AG04450 (cell line): ENCODE measurements around the gene NSMCE3. TPM values are rescaled to one million over a fixed set of nuclear protein-coding genes. Genes with fewer than 3 reads are reported as not detected.

ENCODE experiments used
- CTCF ChIA-PET: fragments of 300-600, 350-600 bp; formaldehyde crosslinking; extraction: SDS; loops from one replicate; lab custom pipeline; 2022; ENCODE audit warnings: antibody characterized with exemption, inconsistent platforms; lab: Charles Lee
- POLR2A ChIA-PET: fragments of 350-600 bp; formaldehyde crosslinking; extraction: SDS; loops from one replicate; lab custom pipeline; 2021; ENCODE audit warnings: antibody characterized with exemption, inconsistent platforms; lab: Yijun Ruan, JAX
- DNase-seq: peaks from one replicate; pipeline ENCODE4 v3.0.0-alpha.2; 2011; ENCODE audit warnings: low read depth, low spot score
- H3K27ac ChIP-seq: one replicate; pipeline ENCODE4 v1.5.1; 2012; ENCODE audit warnings: low read depth, low read length, control low read depth
- H3K27me3 ChIP-seq: one replicate; pipeline ENCODE4 v1.6.0; 2012; ENCODE audit warnings: low read length; ENCODE audit not compliant: control insufficient read depth, insufficient read depth
- H3K4me3 ChIP-seq: 2 replicates; pipeline ENCODE4 v1.5.1; 2011; ENCODE audit warnings: mild to moderate bottlenecking, low read depth, low read length, control low read depth
- H3K9me3 ChIP-seq: 2 replicates; pipeline ENCODE4 v1.5.1; 2012; ENCODE audit warnings: low read length; ENCODE audit not compliant: control insufficient read depth, insufficient read depth
- polyA plus RNA-seq: library from polyadenylated mRNA; depleted of rRNA; stranded (reverse); fragments of >200 nt; gene quantifications from 2 replicates; pipeline ENCODE4 v1.2.3, GENCODE V29; 2011
- TF ChIP-seq, protein P1 (sequence below): IDR thresholded peaks from 2 replicates; pipeline ENCODE4 v1.5.1; 2011; ENCODE audit warnings: low read depth, low read length, control low read depth, inconsistent platforms

Gene NSMCE3
- polyA plus RNA-seq, 1 experiment = 8.5 TPM

DNA sequence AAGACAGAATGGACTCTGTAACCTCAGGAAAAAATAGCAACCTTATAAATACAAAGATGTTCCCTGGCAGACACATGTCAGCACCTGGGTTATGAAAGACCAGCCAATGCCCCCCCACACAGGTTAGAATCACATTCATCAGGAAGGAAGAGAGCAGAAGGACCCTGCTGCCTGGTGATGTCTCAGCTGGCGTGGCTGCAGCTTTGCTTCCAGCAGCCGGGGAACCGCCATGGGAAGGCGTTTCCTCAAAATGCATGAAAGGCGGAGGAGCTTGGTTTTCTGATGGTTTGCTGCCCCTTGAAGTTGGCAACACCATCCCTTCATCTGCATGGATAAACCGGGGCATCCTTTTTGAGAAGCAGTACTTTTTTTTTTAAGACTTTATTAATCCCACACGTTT lies 10.9 kb upstream of the NSMCE3 start:
- no peak overlapping the region for H3K27ac ChIP-seq
- H3K9me3 ChIP-seq = no peaks in the 10 kb centered on the region
- TF ChIP-seq, protein P1, sequence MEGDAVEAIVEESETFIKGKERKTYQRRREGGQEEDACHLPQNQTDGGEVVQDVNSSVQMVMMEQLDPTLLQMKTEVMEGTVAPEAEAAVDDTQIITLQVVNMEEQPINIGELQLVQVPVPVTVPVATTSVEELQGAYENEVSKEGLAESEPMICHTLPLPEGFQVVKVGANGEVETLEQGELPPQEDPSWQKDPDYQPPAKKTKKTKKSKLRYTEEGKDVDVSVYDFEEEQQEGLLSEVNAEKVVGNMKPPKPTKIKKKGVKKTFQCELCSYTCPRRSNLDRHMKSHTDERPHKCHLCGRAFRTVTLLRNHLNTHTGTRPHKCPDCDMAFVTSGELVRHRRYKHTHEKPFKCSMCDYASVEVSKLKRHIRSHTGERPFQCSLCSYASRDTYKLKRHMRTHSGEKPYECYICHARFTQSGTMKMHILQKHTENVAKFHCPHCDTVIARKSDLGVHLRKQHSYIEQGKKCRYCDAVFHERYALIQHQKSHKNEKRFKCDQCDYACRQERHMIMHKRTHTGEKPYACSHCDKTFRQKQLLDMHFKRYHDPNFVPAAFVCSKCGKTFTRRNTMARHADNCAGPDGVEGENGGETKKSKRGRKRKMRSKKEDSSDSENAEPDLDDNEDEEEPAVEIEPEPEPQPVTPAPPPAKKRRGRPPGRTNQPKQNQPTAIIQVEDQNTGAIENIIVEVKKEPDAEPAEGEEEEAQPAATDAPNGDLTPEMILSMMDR = no peak
- no peak overlapping the region for H3K4me3 ChIP-seq
- ChIA-PET CTCF (no interaction called here), POLR2A (no interaction called here)
- DNase-seq = no peak
- no peaks in the 10 kb centered on the region for H3K27me3 ChIP-seq

DNA sequence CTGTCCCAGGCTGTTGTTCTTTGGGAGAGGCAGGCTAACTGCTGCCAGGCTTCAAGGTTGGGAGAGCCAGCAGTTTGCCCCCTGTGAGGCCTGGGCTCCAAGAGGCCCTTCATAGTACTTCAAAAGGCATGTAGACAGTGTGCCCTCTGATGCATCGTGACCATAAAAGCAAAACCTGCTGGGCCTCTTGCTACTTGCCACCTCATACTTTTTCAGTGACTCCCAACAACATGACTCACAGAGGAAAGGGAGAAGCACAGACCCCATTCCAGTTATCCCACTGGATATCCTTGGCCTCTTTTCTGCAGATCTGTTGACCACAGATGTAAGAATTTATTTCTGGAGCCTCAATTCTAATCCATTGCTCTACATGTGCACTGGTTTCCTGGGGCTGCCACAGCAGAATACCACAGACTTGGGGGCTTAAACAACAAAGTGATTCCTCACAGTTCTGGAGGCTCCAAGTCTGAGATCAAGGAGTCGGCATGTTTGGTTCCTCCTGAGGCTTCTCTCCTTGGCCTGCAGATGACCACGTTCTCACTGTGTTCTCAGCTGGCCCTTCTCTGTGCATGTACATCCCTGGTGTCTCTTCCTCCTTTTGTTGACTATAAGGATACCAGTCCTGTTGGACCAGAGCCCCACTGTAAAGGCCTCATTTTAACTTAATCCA lies 8.9 kb upstream of the NSMCE3 start:
- DNase-seq = peak; percentile 59
- TF ChIP-seq, protein P1 = no peak
- peak overlapping the region; percentile 75 for H3K27ac ChIP-seq
- no peaks in the 10 kb centered on the region for H3K9me3 ChIP-seq
- ChIA-PET POLR2A (no interaction called here), CTCF (interaction anchor here (0.5 to 0.7 kb wide), 2 partner anchors 41 to 391 kb away, joined by 3 read pairs; no protein-coding TSS in a partner anchor)
- no peaks in the 10 kb centered on the region for H3K27me3 ChIP-seq
- H3K4me3 ChIP-seq = no peak overlapping the region

DNA sequence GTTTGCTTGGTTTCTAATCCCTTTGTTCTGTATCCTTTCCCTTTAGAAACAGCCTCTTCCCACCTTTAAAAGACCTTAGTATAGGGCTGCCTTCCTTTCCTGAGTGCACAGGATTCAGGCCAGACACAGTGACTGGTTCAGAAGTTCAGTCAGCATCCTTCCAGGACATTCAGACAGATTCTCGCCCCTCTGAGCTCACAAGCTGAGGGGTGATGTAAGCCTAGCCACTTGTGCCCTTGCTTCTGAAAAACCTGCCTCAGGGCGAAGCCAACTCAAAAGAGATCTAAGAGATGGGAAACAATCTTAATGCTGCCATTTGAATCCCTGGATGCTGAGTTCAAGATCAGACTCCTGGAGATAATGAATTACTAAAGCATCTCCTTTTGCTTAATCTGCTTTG lies 6.7 kb upstream of the NSMCE3 start:
- ChIA-PET CTCF (no interaction called here), POLR2A (no interaction called here)
- TF ChIP-seq, protein P1 = no peak
- no peak overlapping the region for H3K4me3 ChIP-seq
- H3K27me3 ChIP-seq = no peaks in the 10 kb centered on the region
- DNase-seq = no peak
- H3K9me3 ChIP-seq = no peaks in the 10 kb centered on the region
- H3K27ac ChIP-seq = no peak overlapping the region

DNA sequence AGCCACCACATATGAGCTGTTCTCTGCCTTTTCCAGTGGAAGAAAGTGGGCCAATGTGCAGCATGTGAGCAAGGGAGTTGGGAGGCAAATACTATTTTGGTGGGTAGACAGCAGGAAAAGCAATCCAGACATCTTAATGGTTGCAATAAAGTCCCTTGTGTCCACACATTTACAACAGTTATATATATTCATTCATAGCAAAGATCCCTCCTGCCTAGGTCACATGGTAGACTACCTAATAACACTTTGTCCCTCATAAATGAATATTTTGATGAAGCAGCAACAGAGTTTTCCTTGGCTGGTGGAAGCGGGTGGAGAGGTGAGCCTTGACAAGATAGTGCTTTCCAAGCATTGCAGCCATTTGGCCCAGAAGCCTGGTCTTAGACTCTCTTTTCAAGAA lies 6.2 kb upstream of the NSMCE3 start:
- Histone ChIP-seq H3K4me3 (no peak overlapping the region), H3K27me3 (no peaks in the 10 kb centered on the region), H3K27ac (no peak overlapping the region), H3K9me3 (no peaks in the 10 kb centered on the region)
- no peak for DNase-seq
- CTCF ChIA-PET = no interaction called here
- POLR2A ChIA-PET = no interaction called here
- TF ChIP-seq, protein P1 = no peak

DNA sequence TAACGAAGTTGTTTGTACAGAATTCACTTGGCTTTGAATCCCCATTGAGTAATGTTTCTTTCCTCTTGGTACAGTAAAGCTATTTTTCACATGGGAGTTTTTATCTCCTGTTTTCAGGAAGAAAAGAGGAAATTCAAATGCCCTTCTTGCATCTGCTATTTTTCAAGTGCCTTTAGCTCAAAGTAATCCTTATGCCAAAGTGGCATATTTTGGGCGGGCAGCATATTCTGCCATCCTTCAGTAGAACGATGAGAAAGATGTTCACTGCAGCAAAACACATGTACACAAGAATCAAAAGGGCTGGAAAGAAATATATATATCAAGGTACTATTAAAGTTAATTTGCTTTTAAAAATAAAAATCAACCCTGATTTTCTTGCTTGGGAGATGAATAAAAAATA lies 5.3 kb upstream of the NSMCE3 start:
- CTCF ChIA-PET = no interaction called here
- DNase-seq = no peak
- POLR2A ChIA-PET = no interaction called here
- TF ChIP-seq, protein P1 = no peak
- no peaks in the 10 kb centered on the region for H3K9me3 ChIP-seq
- H3K27me3 ChIP-seq = no peaks in the 10 kb centered on the region
- H3K4me3 ChIP-seq = no peak overlapping the region
- H3K27ac ChIP-seq = no peak overlapping the region
